GM18507 (cell line): ENCODE data around the gene PCARE.
"Not testable (repeated sequence)": the region's sequence is repeated elsewhere in the genome, so short reads cannot be mapped to it uniquely, and the experiment has no call there.

Source experiments
- DNase-seq: peaks from one replicate; pipeline ENCODE4 v3.0.0; 2011; ENCODE audit warnings: low read depth; ENCODE audit not compliant: insufficient read length; ENCODE audit errors: extremely low spot score
- FAIRE-seq: peaks from 2 replicates; lab custom pipeline; 2011; peaks lifted over from hg19 to GRCh38; lab: Jason Lieb, UNC

PCARE gene

GRCh38 chr2:29074411-29074810, at the start of gene PCARE:
PCARE (minus strand) TSS chr2:29074523; CDS start chr2:29074261, 262 bp downstream.
- DNase-seq (no peak), FAIRE-seq (no peak)

- DNase-seq (no peak), FAIRE-seq (no peak)
Measured at GRCh38 chr2:29123617-29124349, 49.5 kb upstream of the PCARE start.

GRCh38 chr2:29120846-29121245, 46.5 kb upstream of the PCARE start:
- FAIRE-seq: no peak
- DNase-seq: no peak

- FAIRE-seq (no peak), DNase-seq (no peak)
Measured at GRCh38 chr2:29119211-29119610, 44.9 kb upstream of the PCARE start.

- DNase-seq (no peak), FAIRE-seq (no peak)
Measured at GRCh38 chr2:29117636-29118303, 43.4 kb upstream of the PCARE start.

- FAIRE-seq: peak; percentile 89
- DNase-seq: peak; percentile 33
Measured at GRCh38 chr2:29115797-29116781, 41.8 kb upstream of the PCARE start.

DNA sequence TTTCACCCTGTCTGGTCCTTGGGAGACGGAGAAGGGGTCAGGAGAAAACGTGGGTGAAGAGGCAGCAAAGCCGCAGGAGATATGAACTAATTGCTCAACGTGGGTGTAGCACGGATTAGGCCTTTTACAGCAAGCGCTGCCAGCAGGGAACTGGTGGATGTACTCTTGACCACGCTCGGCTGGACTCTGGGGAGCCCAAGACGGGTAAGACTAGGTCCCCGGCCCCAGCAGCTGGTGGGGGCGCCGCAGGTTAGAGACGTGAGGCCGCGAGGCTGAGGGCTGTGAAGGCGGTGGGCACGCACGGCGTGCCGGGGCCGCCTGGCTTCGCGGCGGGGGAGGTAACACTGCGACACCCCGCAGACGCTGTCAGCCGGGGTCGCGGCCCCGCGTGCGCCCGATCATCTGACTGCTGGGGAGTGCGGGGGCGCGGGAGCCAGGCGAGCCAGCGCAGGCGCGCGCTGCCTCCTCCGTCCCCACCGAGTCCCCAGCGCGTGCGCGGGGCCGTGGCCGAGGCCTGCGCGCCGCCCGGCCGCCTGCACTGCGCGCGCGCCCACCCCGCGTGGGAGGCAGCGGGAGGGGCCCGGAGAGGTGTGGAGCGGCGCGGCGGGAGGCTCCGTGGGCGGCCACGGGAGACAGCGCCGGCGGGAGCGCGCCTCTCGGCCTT, 40.8 kb upstream of the PCARE start, which contains the start of gene CLIP4:
CLIP4 (plus strand) TSS at position 470 of the 664 bp plus-strand sequence. CDS start 5,974 bp downstream, outside the sequence.
- DNase-seq (peak; percentile 54), FAIRE-seq (no peak)

DNA sequence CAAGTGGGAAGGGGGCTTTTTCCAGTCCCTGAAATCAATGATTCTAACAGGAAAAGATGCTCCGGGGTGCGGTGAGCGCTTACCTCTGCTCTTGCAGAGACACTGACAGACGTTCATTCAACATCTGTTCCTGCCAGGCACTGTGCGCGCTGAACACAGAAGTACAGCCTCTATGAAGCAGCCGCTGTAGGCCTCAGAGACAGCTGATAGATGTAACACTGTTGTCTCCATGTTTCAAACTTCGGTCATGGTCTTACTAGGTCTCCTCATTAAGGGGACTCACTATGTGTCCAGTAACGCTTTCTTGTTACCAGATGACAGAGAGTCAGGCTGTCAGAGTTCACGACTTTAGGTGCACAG, 40.2 kb upstream of the PCARE start:
- FAIRE-seq: no peak
- DNase-seq: no peak

DNA sequence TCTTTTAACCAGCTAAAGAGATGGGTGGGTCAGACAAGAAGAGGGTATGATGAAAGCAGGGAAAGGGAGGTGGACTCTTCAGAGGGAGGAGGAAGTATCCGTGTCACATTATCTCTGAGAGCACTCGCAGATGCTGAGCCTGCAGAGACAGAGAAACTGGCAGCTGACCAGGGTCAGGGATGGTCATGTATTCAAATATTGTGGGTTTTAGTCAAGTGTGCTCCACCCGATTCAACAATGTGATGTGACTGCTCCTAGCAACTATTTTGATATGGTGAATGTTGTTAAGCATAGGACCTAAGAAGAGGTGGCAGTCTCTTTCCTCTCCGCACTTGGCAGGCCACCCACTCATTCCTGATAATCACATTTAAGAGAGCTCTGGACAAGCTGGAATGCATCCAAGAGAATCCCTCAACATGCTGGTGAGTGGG, 39.6 kb upstream of the PCARE start:
- FAIRE-seq: peak; percentile 65

GRCh38 chr2:29113027-29113686, 38.8 kb upstream of the PCARE start:
- no peak for DNase-seq
- no peak for FAIRE-seq

More for the DNA sequence above, 39.6 kb upstream of the PCARE start:
- DNase-seq: no peak

GRCh38 chr2:29112379-29112778, 38.1 kb upstream of the PCARE start:
- FAIRE-seq (no peak), DNase-seq (no peak)

- peak; percentile 80 for FAIRE-seq
- no peak for DNase-seq
Measured at GRCh38 chr2:29110916-29111535, 36.7 kb upstream of the PCARE start.

GRCh38 chr2:29109246-29109645, 34.9 kb upstream of the PCARE start:
- FAIRE-seq (no peak), DNase-seq (no peak)

GRCh38 chr2:29108225-29108624, 33.9 kb upstream of the PCARE start:
- peak; percentile 21 for FAIRE-seq
- no peak for DNase-seq

DNA sequence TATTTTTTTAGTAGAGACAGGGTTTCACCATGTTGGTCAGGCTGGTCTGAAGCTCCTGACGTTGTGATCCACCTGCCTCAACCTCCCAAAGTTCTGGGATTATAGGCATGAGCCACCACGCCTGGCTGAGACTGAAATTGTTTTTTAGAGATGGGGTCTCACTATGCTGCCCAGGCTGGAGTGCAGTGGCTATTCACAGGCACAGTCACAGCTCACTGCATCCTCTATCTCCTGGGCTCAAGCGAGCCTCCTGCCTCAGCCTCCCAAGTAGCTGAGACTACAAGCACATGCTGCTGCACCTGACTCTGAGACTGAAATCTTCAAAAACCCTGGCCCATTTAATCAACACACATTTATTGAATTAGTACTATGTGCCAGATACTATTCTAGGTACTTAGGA, 33.2 kb upstream of the PCARE start:
- not testable (repeated sequence) for DNase-seq, FAIRE-seq

GRCh38 chr2:29106980-29107388, 32.7 kb upstream of the PCARE start:
- FAIRE-seq: no peak
- no peak for DNase-seq

DNA sequence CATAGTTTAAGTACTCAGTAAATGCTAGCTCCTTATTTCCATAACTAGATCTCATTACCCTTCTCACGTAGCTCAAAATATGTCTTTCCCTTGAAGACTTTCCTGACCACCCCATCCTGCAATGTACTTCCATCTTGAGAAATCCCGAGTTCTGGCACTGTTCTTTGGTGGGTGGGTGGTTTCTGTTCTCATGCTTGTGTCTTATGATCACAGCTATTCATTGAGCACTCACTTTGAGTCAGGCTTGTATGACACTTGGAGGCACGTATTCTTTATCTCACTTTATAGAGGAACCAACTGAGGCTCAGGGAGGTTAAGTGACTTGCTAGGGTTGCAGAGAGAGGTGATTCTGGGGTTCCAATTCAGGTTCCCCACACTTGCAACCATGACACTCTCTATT, 31.9 kb upstream of the PCARE start:
- no peak for FAIRE-seq
- DNase-seq: no peak

- FAIRE-seq (no peak), DNase-seq (no peak)
Measured at GRCh38 chr2:29105375-29105774, 31.1 kb upstream of the PCARE start.
